MM.1S (cell line): ENCODE measurements around the gene HS3ST4.

Experiments used
- DNase-seq: peaks from one replicate; pipeline ENCODE4 v3.0.0-alpha.2; 2015
- H2AFZ ChIP-seq: fragments of 300-600 bp; sonication (generic); 2 replicates; pipeline ENCODE4 v1.6.0; 2016; ENCODE audit warnings: antibody characterized with exemption, low read length
- H3F3A ChIP-seq: fragments of 300-600 bp; sonication (generic); 2 replicates; pipeline ENCODE4 v1.6.1; 2016; ENCODE audit warnings: mild to moderate bottlenecking, antibody characterized with exemption, low read length, moderate library complexity, mixed read lengths; ENCODE audit not compliant: insufficient read depth
- H3K27ac ChIP-seq: fragments of 300-600 bp; sonication (generic); 2 replicates; pipeline ENCODE4 v1.5.1; 2016; ENCODE audit warnings: mild to moderate bottlenecking, low read length
- H3K27me3 ChIP-seq: fragments of 300-600 bp; sonication (generic); replicated peaks from 2 replicates; pipeline ENCODE4 v1.6.0; 2016; ENCODE audit warnings: low read length; ENCODE audit not compliant: insufficient read depth
- H3K36me3 ChIP-seq: fragments of 300-600 bp; sonication (generic); replicated peaks from 2 replicates; pipeline ENCODE4 v1.6.1; 2016; ENCODE audit warnings: mild to moderate bottlenecking, low read length, mixed read lengths; ENCODE audit not compliant: insufficient read depth
- H3K4me1 ChIP-seq: fragments of 300-600 bp; sonication (generic); 2 replicates; pipeline ENCODE4 v1.6.1; 2016; ENCODE audit warnings: low read length, mixed read lengths
- H3K4me2 ChIP-seq: fragments of 300-600 bp; sonication (generic); 2 replicates; pipeline ENCODE4 v1.6.0; 2016; ENCODE audit warnings: low read depth, low read length
- H3K4me3 ChIP-seq: fragments of 300-600 bp; sonication (generic); 2 replicates; pipeline ENCODE4 v1.5.1; 2016; ENCODE audit warnings: low read length, mixed read lengths
- H3K79me2 ChIP-seq: fragments of 300-600 bp; sonication (generic); 2 replicates; pipeline ENCODE4 v1.6.1; 2016; ENCODE audit warnings: mixed run types, low read length, mixed read lengths
- H3K9ac ChIP-seq: fragments of 300-600 bp; sonication (generic); 2 replicates; pipeline ENCODE4 v1.6.1; 2016; ENCODE audit warnings: low read length, mixed read lengths
- H3K9me2 ChIP-seq: fragments of 300-600 bp; sonication (generic); replicated peaks from 2 replicates; pipeline ENCODE4 v1.6.1; 2016; ENCODE audit warnings: mild to moderate bottlenecking, low read length, mixed read lengths; ENCODE audit not compliant: insufficient read depth
- H3K9me3 ChIP-seq: fragments of 300-600 bp; sonication (generic); replicated peaks from 2 replicates; pipeline ENCODE4 v1.6.1; 2016; ENCODE audit warnings: mild to moderate bottlenecking, low read length, mixed read lengths; ENCODE audit not compliant: insufficient read depth
- H4K20me1 ChIP-seq: fragments of 300-600 bp; sonication (generic); 2 replicates; pipeline ENCODE4 v1.6.1; 2016; ENCODE audit warnings: mild to moderate bottlenecking, low read length, moderate library complexity, mixed read lengths; ENCODE audit not compliant: insufficient read depth
- CTCF ChIP-seq: fragments of 300-600 bp; sonication (generic); IDR thresholded peaks from 2 replicates; pipeline ENCODE4 v1.5.1; 2016; ENCODE audit warnings: antibody characterized with exemption, low read length, mixed read lengths
- EZH2 ChIP-seq: fragments of 300-600 bp; sonication (generic); optimal IDR thresholded peaks from 2 replicates; pipeline ENCODE3; 2017; ENCODE audit warnings: low read depth, mild to moderate bottlenecking, antibody characterized with exemption, low read length, mixed read lengths
- EZH2phosphoT487 ChIP-seq: fragments of 300-600 bp; sonication (generic); IDR thresholded peaks from 2 replicates; pipeline ENCODE4 v1.6.1; 2018; ENCODE audit warnings: antibody characterized with exemption, low read length

The HS3ST4 gene

GRCh38 chr16:26175944-26176343 is 484.2 kb downstream of the HS3ST4 start:
- no peaks in the 10 kb centered on the region for H3K27me3 ChIP-seq
- no peaks in the 10 kb centered on the region for H4K20me1 ChIP-seq
- no peak overlapping the region for H3K4me2 ChIP-seq
- H3K27ac ChIP-seq: no peak overlapping the region
- H3K9me2 ChIP-seq: no peaks in the 10 kb centered on the region
- H3K4me1 ChIP-seq: no peaks in the 10 kb centered on the region
- H3K36me3 ChIP-seq: no peaks in the 10 kb centered on the region
- H3F3A ChIP-seq: no peaks in the 10 kb centered on the region
- TF ChIP-seq EZH2: no peak
- no peak for TF ChIP-seq EZH2phosphoT487
- no peak for TF ChIP-seq CTCF
- H3K79me2 ChIP-seq: no peaks in the 10 kb centered on the region
- no peak for DNase-seq
- H3K4me3 ChIP-seq: no peak overlapping the region
- no peak overlapping the region for H3K9ac ChIP-seq
- H2AFZ ChIP-seq: no peak overlapping the region
- H3K9me3 ChIP-seq: no peaks in the 10 kb centered on the region

GRCh38 chr16:26177438-26177837 is 485.7 kb downstream of the HS3ST4 start:
- H3F3A ChIP-seq: no peaks in the 10 kb centered on the region

DNA sequence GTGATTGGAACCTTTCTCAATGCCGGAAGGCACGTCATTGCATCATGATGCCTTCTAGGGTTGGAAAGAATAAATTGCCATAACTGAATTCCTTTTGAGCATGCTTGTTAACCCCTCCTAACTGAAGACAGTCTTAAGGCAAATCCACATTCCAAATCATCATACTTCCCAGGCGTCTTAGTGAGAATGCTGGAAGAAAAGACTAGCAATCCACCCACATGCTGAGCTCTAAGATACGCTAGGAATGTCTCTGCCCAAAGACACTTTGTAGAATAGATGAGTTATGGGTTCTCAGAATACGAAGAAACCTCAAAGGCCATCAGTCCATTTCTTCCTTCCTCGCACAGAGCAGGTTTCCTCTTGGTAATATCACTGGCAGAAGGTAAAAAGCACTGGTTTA is 486.5 kb downstream of the HS3ST4 start:
- TF ChIP-seq EZH2 (no peak), CTCF (no peak), EZH2phosphoT487 (no peak)
- Histone ChIP-seq H3K9ac (no peak overlapping the region), H3K9me3 (no peaks in the 10 kb centered on the region), H3K4me3 (no peak overlapping the region), H4K20me1 (no peaks in the 10 kb centered on the region), H3K36me3 (no peaks in the 10 kb centered on the region), H3F3A (no peaks in the 10 kb centered on the region), H3K27ac (no peak overlapping the region), H3K4me2 (no peak overlapping the region), H3K79me2 (no peaks in the 10 kb centered on the region), H3K4me1 (no peaks in the 10 kb centered on the region), H2AFZ (no peak overlapping the region), H3K9me2 (no peaks in the 10 kb centered on the region), H3K27me3 (no peaks in the 10 kb centered on the region)
- no peak for DNase-seq

More at GRCh38 chr16:26177438-26177837, 485.7 kb downstream of the HS3ST4 start:
- Histone ChIP-seq H3K9ac (no peak overlapping the region), H3K9me2 (no peaks in the 10 kb centered on the region), H3K27ac (no peak overlapping the region), H3K9me3 (no peaks in the 10 kb centered on the region), H3K4me2 (no peak overlapping the region), H2AFZ (no peak overlapping the region), H4K20me1 (no peaks in the 10 kb centered on the region), H3K27me3 (no peaks in the 10 kb centered on the region), H3K36me3 (no peaks in the 10 kb centered on the region), H3K79me2 (no peaks in the 10 kb centered on the region), H3K4me1 (no peaks in the 10 kb centered on the region), H3K4me3 (no peak overlapping the region)
- TF ChIP-seq CTCF (no peak), EZH2 (no peak), EZH2phosphoT487 (no peak)
- DNase-seq: no peak
